Upper lobe of left lung (tissue), 6 donors: ENCODE measurements around the gene FOXE3. TPM values are rescaled to one million over a fixed set of nuclear protein-coding genes. Genes with fewer than 3 reads are reported as not detected.

Source experiments
- ATAC-seq, 2 donors: fragments of 200-7000 bp; cut with Tn5 transposase; one replicate each; pipeline ENCODE4 v1.9.1; 2022; ENCODE audit warnings: mild to moderate bottlenecking in 2 of 2, moderate library complexity in 2 of 2; ENCODE audit not compliant: low FRiP score in 2 of 2
- DNase-seq, 2 donors: peaks; one replicate each; pipeline ENCODE4 v3.0.0-alpha.2; 2019 to 2020
- H3K27ac ChIP-seq, 4 donors: fragments of 200-600 bp; sonication (generic); one replicate each; pipeline ENCODE4 v1.5.1; 2016 to 2019
- H3K27me3 ChIP-seq, 4 donors: fragments of 200-600 bp; sonication (generic); one replicate each; pipeline ENCODE4 v1.5.1; 2017 to 2019
- H3K36me3 ChIP-seq, 4 donors: fragments of 200-600 bp; sonication (generic); one replicate each; pipeline ENCODE4 v1.5.1; 2016 to 2019
- H3K4me1 ChIP-seq, 4 donors: fragments of 200-600 bp; sonication (generic); one replicate each; pipeline ENCODE4 v1.5.1; 2018 to 2019
- H3K4me3 ChIP-seq, 4 donors: fragments of 200-600 bp; sonication (generic); one replicate each; pipeline ENCODE4 v1.5.1; 2017 to 2019; ENCODE audit warnings: mild to moderate bottlenecking in 2 of 4, moderate library complexity in 1 of 4
- H3K9me3 ChIP-seq, 4 donors: fragments of 200-600 bp; sonication (generic); one replicate each; pipeline ENCODE4 v1.5.1; 2018 to 2019
- CTCF ChIP-seq, 6 experiments: fragments of 450-650 bp in 4 of 6; fragments of 200-600 bp in 2 of 6; sonication (generic) in 2 of 6; IDR thresholded peaks; one replicate each; pipeline ENCODE4 v1.5.1; 2016 to 2019; ENCODE audit warnings: antibody characterized with exemption in 6 of 6
- EP300 ChIP-seq, 4 donors: sonication (generic); formaldehyde crosslinking; IDR thresholded peaks; one replicate each; pipeline ENCODE4 v1.5.1; 2017; ENCODE audit warnings: antibody characterized with exemption in 4 of 4, control low read depth in 2 of 4
- POLR2A ChIP-seq, 4 donors: fragments of 450-650 bp; IDR thresholded peaks; one replicate each; pipeline ENCODE4 v1.5.1; 2016 to 2017; ENCODE audit warnings: antibody characterized with exemption in 4 of 4, mild to moderate bottlenecking in 2 of 4
- POLR2AphosphoS5 ChIP-seq, 2 donors: sonication (generic); formaldehyde crosslinking; IDR thresholded peaks; one replicate each; pipeline ENCODE4 v1.5.1; 2017; ENCODE audit warnings: antibody characterized with exemption in 2 of 2
- WGBS, 2 donors: methylation state at CpG; one replicate each; pipeline ENCODE4 v1.1.5; 2017 to 2018; 5-methylcytosine and 5-hydroxymethylcytosine counted together
- total RNA-seq, 6 donors: library from RNA; depleted of rRNA in 4 of 6; stranded (reverse); fragments of >200 nt in 4 of 6; gene quantifications; one replicate each; pipeline versions ENCODE4 v1.1.0 to v1.2.1, GENCODE V29; 2016 to 2021
- donor health status: DM: no; HTN: no; CAD: no; lungs with moderate emphysema.
- donor health status: DM: no; HTN: yes; CAD: no; lungs with severe emphysema.

Gene FOXE3
- total RNA-seq, 6 donors from 2014 or later, result not detected

- Histone ChIP-seq H3K36me3 (no peaks in the 10 kb centered on the region), H3K27ac (no peak overlapping the region), H3K9me3 (no peaks in the 10 kb centered on the region), H3K4me1 (peaks cover 0 to 9% (median 0%) of the 10 kb centered on the region in 4 donors), H3K27me3 (peaks cover 0 to 19% (median 11%) of the 10 kb centered on the region in 4 donors), H3K4me3 (peak overlapping the region in 1 of 4 donors; percentile 14)
- no peak for DNase-seq
- TF ChIP-seq EP300 (IDR thresholded peaks at IDR 0.05) (no peak), CTCF (IDR thresholded peaks at IDR 0.05) (no peak), POLR2AphosphoS5 (IDR thresholded peaks at IDR 0.05) (no peak)
- WGBS, 2 donors, result 35 to 56% methylated on average over 18 to 38 of the region's 39 CpGs
- no peak for ATAC-seq
These were observed 1.3 kb downstream of the FOXE3 start for GRCh38 chr1:47417170-47418044.

GRCh38 chr1:47418122-47418521 lies 2.0 kb downstream of the FOXE3 start:
- no peaks in the 10 kb centered on the region for H3K36me3 ChIP-seq
- no peak overlapping the region for H3K4me3 ChIP-seq
- no peak for DNase-seq
- H3K27me3 ChIP-seq, result peaks cover 0 to 19% (median 11%) of the 10 kb centered on the region in 4 donors
- peaks cover 0 to 9% (median 0%) of the 10 kb centered on the region in 4 donors for H3K4me1 ChIP-seq
- H3K9me3 ChIP-seq, result no peaks in the 10 kb centered on the region
- no peak for ATAC-seq
- no peak for TF ChIP-seq POLR2A (IDR thresholded peaks at IDR 0.05)
- no peak for TF ChIP-seq EP300 (IDR thresholded peaks at IDR 0.05)
- no peak for TF ChIP-seq CTCF (IDR thresholded peaks at IDR 0.05)
- TF ChIP-seq POLR2AphosphoS5 (IDR thresholded peaks at IDR 0.05), result no peak
- H3K27ac ChIP-seq, result no peak overlapping the region
- WGBS, 2 donors, result 77 to 82% methylated on average over 2 of the region's 2 CpGs

GRCh38 chr1:47418681-47419325 lies 2.7 kb downstream of the FOXE3 start:
- no peaks in the 10 kb centered on the region for H3K9me3 ChIP-seq
- H3K4me3 ChIP-seq, result no peak overlapping the region
- ATAC-seq, result no peak
- H3K4me1 ChIP-seq, result peaks cover 0 to 9% (median 0%) of the 10 kb centered on the region in 4 donors
- no peaks in the 10 kb centered on the region for H3K36me3 ChIP-seq
- peaks cover 0 to 19% (median 11%) of the 10 kb centered on the region in 4 donors for H3K27me3 ChIP-seq
- WGBS, 2 donors, result 93 to 96% methylated on average over 6 of the region's 6 CpGs
- DNase-seq, result no peak
- TF ChIP-seq POLR2A (IDR thresholded peaks at IDR 0.05), result no peak
- TF ChIP-seq CTCF (IDR thresholded peaks at IDR 0.05), result no peak
- TF ChIP-seq POLR2AphosphoS5 (IDR thresholded peaks at IDR 0.05), result no peak
- H3K27ac ChIP-seq, result no peak overlapping the region

GRCh38 chr1:47420547-47420946 lies 4.5 kb downstream of the FOXE3 start:
- WGBS, 2 donors, result 76 to 85% methylated on average over 4 of the region's 4 CpGs

More at GRCh38 chr1:47420547-47420946, 4.5 kb downstream of the FOXE3 start:
- no peak overlapping the region for H3K27ac ChIP-seq
- H3K4me3 ChIP-seq, result no peak overlapping the region
- peaks cover 0 to 9% (median 0%) of the 10 kb centered on the region in 4 donors for H3K4me1 ChIP-seq
- H3K27me3 ChIP-seq, result peaks cover 0 to 19% (median 11%) of the 10 kb centered on the region in 4 donors
- ATAC-seq (no peak), DNase-seq (no peak)
- H3K9me3 ChIP-seq, result no peaks in the 10 kb centered on the region
- TF ChIP-seq POLR2A (IDR thresholded peaks at IDR 0.05), result no peak
- TF ChIP-seq POLR2AphosphoS5 (IDR thresholded peaks at IDR 0.05), result no peak
- no peak for TF ChIP-seq CTCF (IDR thresholded peaks at IDR 0.05)
- no peak for TF ChIP-seq EP300 (IDR thresholded peaks at IDR 0.05)
- H3K36me3 ChIP-seq, result no peaks in the 10 kb centered on the region
